ENCODE results near the gene RNASEH2A. TPM values are rescaled to one million over a fixed set of nuclear protein-coding genes. Genes with fewer than 3 reads are reported as not detected.

The RNASEH2A gene
- total RNA-seq, 1 experiment from 2014 or later: 120 TPM

DNA sequence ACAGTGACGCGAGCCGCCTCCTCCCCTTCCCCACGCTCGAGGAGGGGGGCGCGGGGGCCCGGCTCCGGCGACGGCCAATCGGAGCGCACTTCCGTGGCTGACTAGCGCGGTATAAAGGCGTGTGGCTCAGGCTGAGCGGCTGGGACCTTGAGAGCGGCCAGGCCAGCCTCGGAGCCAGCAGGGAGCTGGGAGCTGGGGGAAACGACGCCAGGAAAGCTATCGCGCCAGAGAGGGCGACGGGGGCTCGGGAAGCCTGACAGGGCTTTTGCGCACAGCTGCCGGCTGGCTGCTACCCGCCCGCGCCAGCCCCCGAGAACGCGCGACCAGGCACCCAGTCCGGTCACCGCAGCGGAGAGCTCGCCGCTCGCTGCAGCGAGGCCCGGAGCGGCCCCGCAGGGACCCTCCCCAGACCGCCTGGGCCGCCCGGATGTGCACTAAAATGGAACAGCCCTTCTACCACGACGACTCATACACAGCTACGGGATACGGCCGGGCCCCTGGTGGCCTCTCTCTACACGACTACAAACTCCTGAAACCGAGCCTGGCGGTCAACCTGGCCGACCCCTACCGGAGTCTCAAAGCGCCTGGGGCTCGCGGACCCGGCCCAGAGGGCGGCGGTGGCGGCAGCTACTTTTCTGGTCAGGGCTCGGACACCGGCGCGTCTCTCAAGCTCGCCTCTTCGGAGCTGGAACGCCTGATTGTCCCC is 14.9 kb upstream of the RNASEH2A start, which contains the start of gene JUNB:
Gene JUNB (plus strand): TSS at position 142 of the 706 bp plus-strand sequence. CDS start 286 bp downstream, at position 428.
- intact Hi-C loops (cut with micrococcal nuclease): no loop called here
- Histone ChIP-seq H3K4me1 (ENCODE audit: insufficient read depth, low read length) (peaks cover 50% of the 10 kb centered on the region), H3K36me3 (ENCODE audit: low read depth, low read length) (no peaks in the 10 kb centered on the region), H3K4me2 (ENCODE audit: low read length) (peak within 1 kb of the TSS; percentile 92), H2AFZ (ENCODE audit: low read length) (peak within 1 kb of the TSS; percentile 70), H3K27me3 (ENCODE audit: low read length) (no peaks in the 10 kb centered on the region), H3K9ac (ENCODE audit: low read length) (peak within 1 kb of the TSS; percentile 89), H3K27ac (ENCODE audit: low read length) (peak within 1 kb of the TSS; percentile 95), H3K9me2 (replicated peaks; ENCODE audit: low read length) (no peaks in the 10 kb centered on the region), H4K20me1 (ENCODE audit: low read length) (peaks cover 16% of the 10 kb centered on the region), H3K4me3 (ENCODE audit: low read length) (peak within 1 kb of the TSS; percentile 90), H3K9me3 (ENCODE audit: low read length) (no peaks in the 10 kb centered on the region), H3F3A (ENCODE audit: low read length, unreplicated experiment) (peaks cover 12% of the 10 kb centered on the region), H3K79me2 (ENCODE audit: low read length) (peaks cover 21% of the 10 kb centered on the region)
- TF ChIP-seq EZH2 (IDR thresholded peaks at IDR 0.05; ENCODE audit: low read length, unreplicated experiment) (no peak), EZH2phosphoT487 (IDR thresholded peaks at IDR 0.05; ENCODE audit: borderline replicate concordance, low read length) (peak; percentile 98)
- BruUV-seq (replicated peaks): no TSS peak
- ChIA-PET CTCF (interaction anchor here (0.5 to 1.1 kb wide), 3 partner anchors 9 to 33 kb away, joined by 5 to 8 read pairs (median 5); no protein-coding TSS in a partner anchor), POLR2A (ENCODE audit: unreplicated experiment) (interaction anchor here (0.6 to 1.4 kb wide), 5 partner anchors 13 to 483 kb away, joined by 3 to 13 read pairs (median 8); no protein-coding TSS in a partner anchor)
- peak; percentile 43 for ATAC-seq
- DNase-seq: peak; percentile 99

- BruUV-seq (replicated peaks): TSS peak; percentile 64
- H3K9ac ChIP-seq (ENCODE audit: low read length): peak overlapping the region; percentile 89
- H3F3A ChIP-seq (ENCODE audit: low read length, unreplicated experiment): peaks cover 12% of the 10 kb centered on the region
- DNase-seq (peak; percentile 79), ATAC-seq (no peak)
- CTCF ChIA-PET: interaction anchor here (0.5 to 1.1 kb wide), 4 partner anchors 14 to 34 kb away, joined by 4 to 8 read pairs (median 5); no protein-coding TSS in a partner anchor
- peaks cover 16% of the 10 kb centered on the region for H4K20me1 ChIP-seq (ENCODE audit: low read length)
- H3K27ac ChIP-seq (ENCODE audit: low read length): peak overlapping the region; percentile 95
- H3K4me1 ChIP-seq (ENCODE audit: insufficient read depth, low read length): peaks cover 43% of the 10 kb centered on the region
- H3K4me3 ChIP-seq (ENCODE audit: low read length): peak overlapping the region; percentile 90
- no peaks in the 10 kb centered on the region for H3K36me3 ChIP-seq (ENCODE audit: low read depth, low read length)
- intact Hi-C loops (cut with micrococcal nuclease): no loop called here
- no peaks in the 10 kb centered on the region for H3K27me3 ChIP-seq (ENCODE audit: low read length)
- no peaks in the 10 kb centered on the region for H3K9me2 ChIP-seq (replicated peaks; ENCODE audit: low read length)
- H3K9me3 ChIP-seq (ENCODE audit: low read length): no peaks in the 10 kb centered on the region
- POLR2A ChIA-PET (ENCODE audit: unreplicated experiment): interaction anchor here (0.7 to 1.4 kb wide), 4 partner anchors 14 to 77 kb away, joined by 3 to 11 read pairs (median 6); no protein-coding TSS in a partner anchor
- no peak overlapping the region; the same call in 1 of the 2 replicates for H2AFZ ChIP-seq (ENCODE audit: low read length)
- peaks cover 21% of the 10 kb centered on the region for H3K79me2 ChIP-seq (ENCODE audit: low read length)
- H3K4me2 ChIP-seq (ENCODE audit: low read length): peak overlapping the region; percentile 92
- TF ChIP-seq EZH2 (IDR thresholded peaks at IDR 0.05; ENCODE audit: low read length, unreplicated experiment) (no peak), CTCF (conservative IDR thresholded peaks at IDR 0.05; ENCODE audit: low read depth, low read length) (no peak), EZH2phosphoT487 (IDR thresholded peaks at IDR 0.05; ENCODE audit: borderline replicate concordance, low read length) (no peak)
Observed at GRCh38 chr19:12792051-12792852, 14.1 kb upstream of the RNASEH2A start.

GRCh38 chr19:12792853-12793289 is 13.5 kb upstream of the RNASEH2A start:
- no peak for TF ChIP-seq EZH2 (IDR thresholded peaks at IDR 0.05; ENCODE audit: low read length, unreplicated experiment)
- TF ChIP-seq EZH2phosphoT487 (IDR thresholded peaks at IDR 0.05; ENCODE audit: borderline replicate concordance, low read length): no peak
- TF ChIP-seq CTCF (conservative IDR thresholded peaks at IDR 0.05; ENCODE audit: low read depth, low read length): no peak
- BruUV-seq (replicated peaks): TSS peak; percentile 58
- Histone ChIP-seq H3K27ac (ENCODE audit: low read length) (peak overlapping the region; percentile 95), H3K9ac (ENCODE audit: low read length) (peak overlapping the region; percentile 89), H3K9me3 (ENCODE audit: low read length) (no peaks in the 10 kb centered on the region), H3F3A (ENCODE audit: low read length, unreplicated experiment) (peaks cover 12% of the 10 kb centered on the region), H3K79me2 (ENCODE audit: low read length) (peaks cover 21% of the 10 kb centered on the region), H2AFZ (ENCODE audit: low read length) (no peak overlapping the region; the same call in 1 of the 2 replicates), H3K9me2 (replicated peaks; ENCODE audit: low read length) (no peaks in the 10 kb centered on the region), H3K4me1 (ENCODE audit: insufficient read depth, low read length) (peaks cover 42% of the 10 kb centered on the region), H3K4me2 (ENCODE audit: low read length) (peak overlapping the region; percentile 92), H3K36me3 (ENCODE audit: low read depth, low read length) (no peaks in the 10 kb centered on the region), H4K20me1 (ENCODE audit: low read length) (peaks cover 16% of the 10 kb centered on the region), H3K27me3 (ENCODE audit: low read length) (no peaks in the 10 kb centered on the region), H3K4me3 (ENCODE audit: low read length) (peak overlapping the region; percentile 90)
- DNase-seq: peak; percentile 19
- ATAC-seq: no peak
- intact Hi-C loops (cut with micrococcal nuclease): no loop called here
- CTCF ChIA-PET: interaction anchor here (0.8 to 1.1 kb wide), 2 partner anchors 15 to 20 kb away, joined by 4 to 5 read pairs; no protein-coding TSS in a partner anchor
- POLR2A ChIA-PET (ENCODE audit: unreplicated experiment): interaction anchor here (0.6 to 1.0 kb wide), 7 partner anchors 27 to 1563 kb away, joined by 3 to 6 read pairs (median 5); partner anchors contain the start of genes PRKCSH, ZNF490 and ZNF791
